ENCODE results near the gene AKR1B15.
A peak's percentile ranks its signal among the peaks of the same experiment; 100 is the strongest.
"Not testable (repeated sequence)": the region's sequence is repeated elsewhere in the genome, so short reads cannot be mapped to it uniquely, and the experiment has no call there.

The AKR1B15 gene

DNA sequence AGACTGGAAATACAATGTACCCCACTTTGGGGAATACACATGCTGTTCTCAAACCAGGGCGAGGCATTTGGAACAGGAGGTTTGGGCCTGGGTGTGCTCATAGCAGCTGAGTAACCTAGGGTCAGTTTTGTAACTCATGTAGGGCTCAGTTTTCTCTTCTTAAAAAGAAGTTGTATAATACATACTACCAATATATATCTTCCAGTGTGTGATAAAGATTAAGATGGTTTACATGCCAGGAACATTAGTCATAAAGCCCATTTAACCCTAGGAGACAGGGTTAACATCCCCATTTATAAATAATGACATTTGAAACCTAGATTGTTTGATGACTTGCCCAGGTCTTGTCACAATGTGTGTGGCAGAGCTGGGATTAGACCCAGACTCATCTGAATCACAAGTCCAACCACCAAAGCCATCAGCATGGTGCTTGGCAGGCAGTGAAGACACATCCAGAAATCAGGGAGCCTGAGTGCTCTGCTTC, 15.6 kb upstream of the AKR1B15 start:
- no peak for DNase-seq

DNA sequence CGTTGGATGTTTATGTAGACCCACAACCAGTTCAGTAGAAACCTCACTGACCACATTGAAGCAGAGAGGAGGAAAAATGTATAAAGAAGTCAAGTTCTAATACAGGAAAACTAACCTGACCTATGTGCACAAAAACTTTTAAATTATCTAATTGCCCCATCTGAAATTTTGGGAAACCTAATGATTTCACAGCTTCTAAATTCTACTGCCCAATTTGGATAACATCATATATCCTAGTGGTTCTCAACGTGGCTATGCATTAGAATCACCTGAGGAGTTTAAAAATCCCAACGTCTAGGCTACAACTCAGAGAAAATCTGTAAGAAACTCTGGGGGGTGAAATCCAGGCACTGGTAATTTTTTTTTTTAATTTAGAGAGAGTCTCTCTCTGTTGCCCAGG, 14.3 kb upstream of the AKR1B15 start:
- DNase-seq = no peak

DNA sequence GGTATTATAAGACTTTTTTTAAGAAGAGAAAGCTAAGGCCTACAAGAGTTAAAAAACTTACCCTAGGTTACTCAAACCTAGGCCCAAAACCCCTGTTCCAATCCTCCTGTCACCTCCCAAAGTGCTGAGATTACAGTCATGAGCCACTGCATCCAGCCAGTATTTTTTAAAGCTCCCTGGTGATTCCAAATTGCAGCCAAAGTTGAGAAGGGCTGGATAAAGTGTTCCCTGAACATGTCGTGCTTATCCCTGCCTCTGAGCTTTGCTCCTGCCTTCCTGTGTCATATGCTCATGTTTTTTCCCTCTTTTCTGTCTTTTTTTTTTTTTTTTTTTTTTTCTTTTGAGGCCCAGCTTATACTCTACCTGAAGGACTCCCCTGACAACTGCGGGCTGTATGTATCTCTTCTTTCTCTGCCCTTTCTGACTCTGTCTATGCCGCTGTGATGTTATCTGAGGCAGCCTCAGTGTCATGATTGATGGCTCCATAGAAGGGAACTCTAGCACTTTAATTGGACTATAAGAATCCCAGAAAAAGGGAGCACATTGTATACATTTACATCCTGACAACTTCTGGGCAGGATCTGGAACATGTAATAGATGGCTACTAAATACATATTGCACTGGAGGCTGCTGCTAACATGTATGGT, 13.5 kb upstream of the AKR1B15 start:
- no peak for DNase-seq

DNA sequence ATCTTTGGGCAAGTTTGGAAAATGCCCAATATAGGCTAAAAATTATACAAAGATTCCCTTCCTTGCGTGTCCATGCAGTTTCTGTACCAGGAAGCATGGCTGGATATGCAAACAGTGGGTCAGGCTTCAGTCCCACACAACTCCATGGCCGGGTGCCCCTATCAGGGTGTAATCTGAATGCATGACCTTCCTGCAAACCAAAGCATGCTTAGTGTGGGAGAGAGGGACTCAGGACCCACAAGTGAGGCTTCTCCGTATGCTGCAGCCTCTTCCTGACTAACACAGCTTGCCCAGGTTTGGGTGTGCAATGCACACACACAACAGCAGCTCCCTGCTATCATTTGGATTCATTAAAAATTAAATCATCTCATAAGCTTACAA, 13.0 kb upstream of the AKR1B15 start:
- DNase-seq = no peak

DNA sequence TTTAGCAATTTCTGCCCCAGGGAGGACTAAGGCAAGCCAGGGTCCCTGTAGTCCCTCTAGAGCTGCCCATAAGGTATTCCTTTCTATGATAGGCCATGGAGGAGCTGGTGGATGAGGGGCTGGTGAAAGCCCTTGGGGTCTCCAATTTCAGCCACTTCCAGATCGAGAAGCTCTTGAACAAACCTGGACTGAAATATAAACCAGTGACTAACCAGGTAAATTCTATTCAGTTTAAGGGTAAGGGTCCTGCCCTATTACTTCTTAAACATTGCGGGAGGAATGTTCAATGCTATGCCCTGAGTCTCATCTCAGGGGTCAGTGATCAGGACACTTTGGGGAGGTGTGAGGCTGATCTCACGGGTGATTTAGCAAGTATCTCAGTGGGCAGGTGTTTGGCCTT, 12.4 kb upstream of the AKR1B15 start:
- DNase-seq = not testable (repeated sequence)

DNA sequence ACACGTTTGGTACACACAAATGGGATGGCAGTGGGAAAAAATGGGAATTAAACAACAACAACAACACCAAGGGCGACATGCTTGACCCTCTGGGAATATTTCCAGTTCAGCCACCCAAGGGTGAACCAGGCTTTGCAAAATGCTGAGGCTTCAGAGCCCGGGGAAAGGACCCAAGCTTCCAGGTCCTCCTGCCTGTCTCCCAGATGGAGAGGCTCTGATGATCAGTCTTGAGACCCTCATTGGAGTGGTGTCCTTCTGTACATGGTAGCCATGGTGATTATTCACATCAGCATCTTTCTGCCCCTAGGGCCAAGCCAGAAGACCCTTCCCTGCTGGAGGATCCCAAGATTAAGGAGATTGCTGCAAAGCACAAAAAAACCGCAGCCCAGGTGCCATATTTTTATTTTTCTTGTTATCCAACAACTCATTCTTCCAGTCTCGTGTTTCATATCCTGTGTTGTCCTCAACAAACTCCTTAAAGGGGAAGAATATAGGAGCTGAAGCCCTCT, 11.6 kb upstream of the AKR1B15 start:
- not testable (repeated sequence) for DNase-seq

DNA sequence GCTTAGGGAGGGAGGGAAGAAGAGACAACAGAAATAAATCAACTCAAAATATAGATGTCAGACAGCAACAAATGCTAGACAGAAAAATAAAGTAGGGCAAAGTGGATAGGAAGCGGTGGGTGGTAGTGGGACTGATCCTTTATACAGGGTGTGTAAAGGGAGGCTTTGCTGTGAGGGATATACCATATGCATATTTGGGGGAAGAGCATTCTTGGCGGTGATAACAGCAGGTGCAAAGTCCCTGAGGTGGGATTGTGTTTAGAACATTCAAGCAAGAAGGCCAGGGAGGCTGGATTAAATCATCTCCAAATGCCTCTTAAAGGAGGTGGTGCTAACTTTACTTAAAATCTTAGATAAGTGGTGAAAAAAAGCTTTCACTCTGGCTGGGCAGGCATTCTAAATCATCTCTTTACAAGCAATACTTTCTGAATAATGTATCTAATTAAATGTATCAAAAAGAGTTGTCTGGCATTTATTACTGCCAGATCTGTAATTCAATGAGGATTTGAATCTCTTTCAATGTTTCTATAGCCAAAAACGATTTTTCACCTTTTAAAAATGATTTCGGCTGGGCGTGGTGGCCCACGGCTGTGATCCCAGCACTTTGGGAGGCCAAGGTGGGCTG, 9.4 kb upstream of the AKR1B15 start:
- no peak for DNase-seq

DNA sequence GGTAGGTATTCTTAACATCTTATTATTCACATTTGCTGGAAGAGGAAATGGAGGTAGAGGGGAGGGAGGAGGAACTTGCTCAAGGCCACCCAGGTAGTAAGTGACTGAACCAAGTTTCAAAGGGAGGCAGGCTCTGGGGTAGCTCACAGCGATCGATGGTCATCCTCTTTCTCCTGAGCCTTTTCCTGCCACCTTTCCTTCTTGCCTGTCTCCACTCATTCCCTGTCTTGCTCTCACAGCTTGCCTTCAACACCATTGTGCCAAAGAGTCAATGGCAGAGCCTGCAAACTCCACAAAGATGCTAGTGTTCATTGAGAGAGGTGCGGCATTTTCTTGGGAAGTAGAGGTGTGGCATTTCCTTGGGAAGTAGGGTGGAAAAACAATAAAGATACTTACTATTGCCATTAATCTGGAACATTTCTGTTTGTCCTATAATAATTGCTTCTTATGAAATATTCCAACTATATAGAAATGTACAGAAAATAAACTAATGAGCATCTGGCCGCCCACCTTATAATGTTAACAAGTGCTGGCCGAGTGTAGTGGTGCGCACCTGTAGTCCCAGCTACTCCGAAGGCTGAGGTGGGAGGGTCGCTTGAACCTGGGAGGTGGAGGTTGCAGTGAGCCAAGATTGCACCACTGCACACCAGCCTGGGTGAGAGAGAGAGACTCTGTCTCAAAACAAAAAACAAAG, 7.3 kb upstream of the AKR1B15 start:
- DNase-seq = not testable (repeated sequence)

DNA sequence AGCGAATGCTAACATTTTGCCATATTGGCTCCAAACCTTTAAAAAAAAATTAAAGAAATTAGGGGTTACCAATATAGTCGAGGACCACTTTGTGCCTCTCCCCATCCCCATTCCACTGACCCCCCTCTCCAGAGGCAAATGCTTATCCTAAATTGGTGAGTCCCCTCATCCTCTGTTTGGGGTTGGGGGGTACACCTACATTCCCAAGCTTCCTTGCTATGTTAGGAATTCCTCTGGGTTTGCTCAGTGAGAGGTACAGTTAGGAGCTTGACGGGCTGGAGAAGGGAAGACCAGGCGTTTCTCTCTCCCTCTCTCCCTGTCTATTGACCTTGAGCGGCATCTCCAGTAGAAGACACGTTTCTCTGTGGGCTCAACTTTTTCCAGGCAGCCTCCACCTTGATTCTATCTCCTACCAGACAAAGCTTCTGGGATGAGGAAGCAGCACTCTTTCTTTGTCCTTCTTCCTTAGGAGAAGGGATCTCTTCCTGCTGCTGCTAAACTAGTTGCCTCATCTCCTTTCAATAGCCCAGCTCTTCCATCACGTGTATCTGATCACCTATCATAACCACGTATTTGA, 6.6 kb upstream of the AKR1B15 start:
- no peak for DNase-seq

DNA sequence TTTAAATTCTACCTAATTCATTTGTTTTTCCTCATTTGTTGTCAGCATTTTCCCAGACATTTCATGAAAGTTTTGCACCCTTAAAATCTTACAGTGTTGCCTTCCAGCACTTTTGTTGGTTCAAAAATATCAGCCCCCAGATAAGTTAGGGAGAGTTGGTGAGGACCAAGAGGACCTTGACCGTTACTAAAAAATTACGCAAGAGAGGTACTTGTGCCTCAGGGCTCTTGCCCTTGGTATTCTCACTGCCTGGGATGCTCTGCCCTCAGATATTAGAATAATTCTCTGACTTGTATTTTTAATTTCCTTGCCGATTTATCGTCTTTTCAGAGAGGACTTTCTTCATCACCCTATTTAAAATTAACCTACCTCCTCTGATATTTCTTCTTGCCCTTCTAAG, 3.5 kb upstream of the AKR1B15 start:
- no peak for DNase-seq

DNA sequence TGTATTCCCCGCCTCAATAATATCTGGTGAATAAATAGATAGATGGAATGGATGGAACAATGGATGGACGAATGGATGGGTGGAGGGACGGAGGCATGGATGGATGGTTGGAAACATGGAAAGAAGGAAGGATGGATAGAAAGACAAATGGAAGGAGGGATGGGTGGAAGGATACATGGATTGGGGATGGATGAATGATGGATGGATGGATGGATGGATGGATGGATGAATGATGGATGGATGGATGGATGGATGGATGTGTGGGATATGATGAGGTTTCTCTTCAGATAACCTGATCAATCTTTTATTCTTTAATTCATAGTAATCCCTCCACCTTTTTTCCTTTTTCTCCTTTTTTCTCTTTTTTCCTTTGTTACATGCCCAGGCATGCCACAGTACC, 3.0 kb upstream of the AKR1B15 start:
- DNase-seq = no peak

DNA sequence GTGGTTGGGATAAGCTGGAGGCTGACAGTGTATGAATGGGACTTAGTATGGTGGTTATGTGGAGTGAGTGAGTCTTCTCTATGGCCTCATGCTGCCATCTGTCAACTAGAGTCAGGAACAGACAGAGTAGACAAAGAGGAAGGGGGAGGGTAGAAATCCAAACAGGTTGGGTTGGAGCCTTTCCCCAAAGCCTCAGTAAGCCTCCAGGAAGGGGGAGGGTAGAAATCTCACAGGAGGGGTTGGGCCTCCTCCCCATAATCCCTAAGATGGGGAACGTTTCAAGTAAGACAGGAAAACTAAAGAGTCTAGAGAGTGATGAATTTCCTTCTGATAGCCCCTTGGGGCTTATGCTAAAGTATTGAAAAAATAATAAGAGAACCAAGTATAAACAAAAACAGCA, 2.0 kb upstream of the AKR1B15 start:
- DNase-seq = no peak

DNA sequence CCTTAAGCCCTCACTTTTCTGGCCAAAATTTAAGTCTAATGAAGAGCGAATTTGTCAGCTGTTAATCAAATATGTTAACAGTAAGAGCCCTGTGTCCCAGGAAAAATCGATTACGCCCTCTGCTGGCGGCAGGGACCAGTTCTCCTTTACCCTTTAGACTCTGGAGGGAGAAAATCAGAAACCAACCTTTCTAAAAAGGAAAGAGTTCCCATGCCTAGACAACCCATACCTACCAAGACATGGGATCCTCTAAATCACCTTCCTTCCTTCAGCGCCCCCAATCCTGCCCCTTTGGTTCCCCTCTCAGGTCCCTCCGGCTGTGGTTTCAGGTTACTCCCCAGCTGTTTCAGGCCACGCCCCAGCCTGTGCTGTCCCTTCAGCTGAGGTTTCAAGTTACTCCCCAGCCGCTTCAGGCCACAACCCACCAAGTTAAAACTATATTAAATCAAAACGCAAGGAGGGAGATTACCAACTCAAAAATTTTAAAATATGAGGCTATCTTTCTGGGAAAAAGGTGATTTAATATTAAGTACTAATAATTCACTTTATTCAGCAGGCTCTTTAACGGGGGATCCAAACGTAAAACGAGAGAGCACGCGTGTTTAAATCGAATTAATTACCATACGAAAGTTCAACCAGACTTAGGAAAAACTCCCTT, 1.4 kb upstream of the AKR1B15 start:
- peak; percentile 72 for DNase-seq

DNA sequence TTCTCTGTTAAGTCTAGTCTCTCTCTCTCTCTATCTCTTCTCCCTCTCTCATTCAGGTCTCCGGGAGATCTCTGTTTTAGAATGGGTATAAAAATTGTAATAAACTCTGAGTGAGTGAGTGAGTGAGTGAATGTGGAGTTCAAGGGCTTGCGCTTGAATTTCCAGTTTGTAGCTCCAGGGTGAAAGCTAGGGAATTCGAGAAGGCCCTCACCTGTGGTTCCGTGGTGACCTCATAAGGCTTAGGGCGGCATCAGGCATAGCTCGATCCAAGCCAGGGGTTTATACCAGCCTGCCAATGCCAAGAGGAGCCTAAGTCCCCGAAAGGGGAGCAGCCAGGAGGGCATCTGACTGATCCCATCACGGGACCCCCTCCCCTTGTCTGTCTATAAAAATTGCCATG, 456 bp downstream of the AKR1B15 start:
- DNase-seq = no peak

DNA sequence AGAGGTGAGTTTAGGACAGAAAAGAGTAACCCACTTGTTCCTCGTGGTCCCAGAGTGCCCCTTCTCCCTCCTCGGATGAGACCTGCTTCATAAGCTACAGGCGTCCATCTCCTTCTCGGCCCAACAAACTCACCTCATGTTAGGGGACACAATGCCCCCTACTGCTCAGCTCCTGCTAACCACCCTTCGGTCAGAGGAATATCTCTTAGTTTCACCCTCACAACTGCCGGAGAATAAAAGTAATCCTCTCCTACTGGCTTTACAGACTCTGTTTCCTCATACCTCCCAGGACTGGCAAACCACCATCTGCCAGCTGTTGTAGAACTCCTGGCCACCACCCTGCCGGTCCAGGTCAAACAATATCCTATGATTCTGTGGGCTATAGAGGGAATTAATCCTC, 3.2 kb downstream of the AKR1B15 start:
- no peak for DNase-seq

DNA sequence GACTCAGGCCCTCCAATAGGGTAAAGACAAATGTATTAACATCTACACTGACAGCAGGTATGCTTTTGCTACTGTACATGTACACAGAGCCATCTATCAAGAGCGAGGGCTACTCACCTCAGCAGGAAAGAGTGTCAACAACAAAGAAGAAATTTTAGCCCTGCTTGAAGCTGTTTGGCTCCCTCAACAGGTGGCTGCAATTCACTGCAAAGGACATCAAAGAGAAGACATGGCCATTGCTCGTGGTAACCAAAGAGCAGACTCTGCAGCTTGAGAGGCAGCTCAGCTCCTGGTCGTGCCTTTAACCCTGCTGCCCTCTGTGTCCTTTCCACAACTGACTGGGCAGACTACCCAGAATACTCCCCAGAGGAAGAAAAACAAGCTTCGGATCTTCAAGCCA, 5.1 kb downstream of the AKR1B15 start:
- DNase-seq = no peak

DNA sequence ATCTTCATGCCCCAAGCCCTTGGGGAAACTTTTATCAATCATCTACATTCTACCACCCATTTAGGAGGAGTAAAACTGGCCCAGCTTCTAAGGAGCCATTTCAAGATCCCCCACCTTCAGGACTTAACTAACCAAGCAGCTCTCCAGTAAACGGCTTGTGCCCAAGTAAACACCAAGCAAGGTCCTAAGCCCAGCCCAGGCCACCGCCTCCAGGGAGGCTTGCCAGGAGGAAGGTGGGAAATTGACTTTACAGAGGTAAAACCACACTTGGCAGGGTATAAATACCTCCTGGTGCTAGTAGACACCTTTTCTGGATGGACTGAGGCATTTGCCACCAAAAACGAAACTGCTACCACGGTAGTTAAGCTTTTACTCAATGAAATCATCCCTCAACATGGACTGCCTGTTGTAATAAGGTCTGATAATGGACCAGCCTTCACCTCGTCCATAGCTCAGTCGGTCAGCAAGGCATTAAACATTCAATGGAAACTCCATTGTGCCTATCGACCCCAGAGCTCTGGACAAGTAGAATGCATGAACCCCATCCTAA, 5.6 kb downstream of the AKR1B15 start:
- DNase-seq = no peak

DNA sequence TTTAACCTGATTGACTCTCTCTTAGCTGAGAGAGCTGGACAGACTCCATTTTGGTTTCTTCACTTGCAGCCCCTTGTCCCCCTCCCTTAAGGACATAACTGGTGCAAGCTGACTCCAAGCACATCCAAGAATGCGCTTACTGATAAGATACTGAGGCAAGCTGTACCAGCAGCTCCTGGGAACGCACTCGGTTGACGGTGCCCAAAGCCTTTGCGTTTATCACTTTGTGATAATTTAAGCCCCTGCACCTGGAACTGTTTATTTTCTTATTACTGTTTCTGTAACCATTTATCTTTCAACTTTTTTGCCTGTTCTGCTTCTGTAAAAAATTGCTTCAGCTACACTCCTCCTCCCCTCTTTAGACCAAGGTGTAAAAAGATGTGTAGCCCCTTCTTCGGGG, 8.5 kb downstream of the AKR1B15 start:
- no peak for DNase-seq

DNA sequence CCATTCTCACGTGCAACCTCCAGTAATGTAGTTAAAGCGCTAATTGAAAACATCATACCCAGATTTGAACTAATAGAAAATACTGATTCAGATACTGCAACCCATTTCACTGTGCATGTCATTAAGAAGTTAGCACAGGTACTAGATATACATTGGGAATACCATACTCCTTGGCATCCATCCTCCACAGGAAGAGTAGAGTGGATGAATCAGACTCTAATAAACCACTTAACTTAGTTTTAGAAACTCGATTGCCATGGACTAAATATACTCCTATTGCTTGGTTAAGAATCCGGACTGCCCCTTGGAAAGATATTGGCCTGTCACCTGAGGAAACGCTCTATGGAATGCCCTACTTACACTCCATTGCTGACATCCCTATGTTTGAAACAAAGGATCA, 9.5 kb downstream of the AKR1B15 start:
- no peak for DNase-seq

DNA sequence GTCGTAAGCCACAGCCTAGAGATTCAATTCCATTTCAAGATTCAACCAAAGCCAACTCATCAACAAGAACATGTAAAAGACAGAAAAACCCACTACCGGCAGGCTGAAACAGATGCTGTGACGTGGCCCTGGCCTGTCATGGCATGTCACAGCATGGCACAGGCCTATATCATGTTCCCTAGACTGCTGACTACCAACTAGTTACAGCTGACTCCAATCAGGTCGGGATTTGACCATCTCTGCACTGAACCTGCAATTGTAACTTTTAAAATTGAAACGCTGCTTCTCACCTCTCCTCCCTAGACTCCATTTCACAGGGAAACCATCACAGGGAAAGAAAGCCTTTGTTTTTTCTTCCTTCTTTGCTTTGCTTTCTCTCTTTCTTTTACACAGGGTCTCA, 12.7 kb downstream of the AKR1B15 start:
- DNase-seq = not testable (repeated sequence)

DNA sequence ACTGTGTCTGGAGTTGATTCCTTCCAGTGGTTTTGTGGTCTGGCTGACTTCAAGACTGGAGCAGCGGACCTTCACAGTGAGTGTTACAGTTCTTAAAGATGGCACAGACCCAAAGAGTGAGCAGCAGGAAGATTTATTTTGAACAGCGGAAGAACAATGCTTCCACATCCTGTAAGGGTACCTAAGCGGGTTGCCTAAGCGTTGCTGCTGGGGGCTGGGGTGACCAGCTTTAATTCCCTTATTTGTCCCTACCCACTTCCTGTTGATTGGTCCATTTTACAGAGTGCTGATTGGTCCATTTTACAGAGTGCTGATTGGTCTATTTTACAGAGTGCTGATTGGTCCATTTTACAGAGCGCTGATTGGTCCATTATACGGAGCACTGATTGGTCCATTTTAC, 13.2 kb downstream of the AKR1B15 start:
- DNase-seq = no peak

DNA sequence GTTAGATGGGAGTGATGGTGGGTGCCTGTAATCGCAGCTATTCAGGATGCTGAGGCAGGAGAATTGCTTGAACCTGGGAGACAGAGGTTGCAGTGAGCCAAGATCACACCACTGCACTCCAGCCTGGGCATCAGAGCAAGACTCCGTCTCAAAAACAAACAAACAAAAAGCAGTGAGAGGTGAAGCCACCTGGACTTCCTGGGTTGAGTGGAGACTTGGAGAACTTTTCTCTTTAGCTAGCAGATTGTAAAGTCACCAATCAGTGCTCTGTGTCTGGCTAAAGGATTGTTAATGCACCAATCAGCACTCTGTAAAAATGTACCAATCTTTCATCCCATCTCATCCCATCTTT, 14.5 kb downstream of the AKR1B15 start:
- DNase-seq = not testable (repeated sequence)

DNA sequence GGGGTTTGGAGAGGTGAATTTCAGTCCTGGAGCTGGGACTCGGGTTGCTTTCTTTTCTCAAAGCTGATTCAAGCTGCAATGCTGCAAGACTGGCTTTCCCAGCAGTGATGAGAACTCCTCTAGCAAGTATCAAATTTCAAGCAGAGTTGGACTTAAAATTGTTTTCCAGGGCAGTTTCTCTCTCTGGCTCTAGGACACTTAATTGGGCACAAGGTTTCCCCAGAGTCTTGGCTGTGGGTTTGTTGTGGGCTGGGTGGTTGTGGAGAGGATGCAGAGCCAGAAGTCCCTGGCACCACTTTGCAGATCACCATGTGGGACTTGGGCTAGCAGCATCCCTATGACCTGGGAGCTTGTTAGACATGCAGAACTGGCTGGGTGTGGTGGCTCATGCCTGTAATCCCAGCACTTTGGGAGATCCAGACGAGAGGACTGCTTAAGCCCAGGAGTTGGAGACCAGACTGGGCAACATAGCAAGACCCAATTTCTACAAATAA, 16.8 kb downstream of the AKR1B15 start:
- no peak for DNase-seq

All from activated naive CD4-positive, alpha-beta T cell treated with anti-CD3 and anti-CD28 coated beads, Interleukin-2, amount 50 U/mL, for 16 hours (primary cell).